Measurements from ENCODE around the gene CYP27A1.

Gene CYP27A1

GRCh38 chr2:218854860-218855259 is 72.9 kb downstream of the CYP27A1 start:
- TF ChIP-seq CTCF (IDR thresholded peaks at IDR 0.05) = no peak

- TF ChIP-seq CTCF (IDR thresholded peaks at IDR 0.05) = no peak
Measured at GRCh38 chr2:218855305-218856166, 73.6 kb downstream of the CYP27A1 start.

- TF ChIP-seq CTCF (IDR thresholded peaks at IDR 0.05) = no peak
Measured at GRCh38 chr2:218856167-218856895, 74.4 kb downstream of the CYP27A1 start.

- no peak for TF ChIP-seq CTCF (IDR thresholded peaks at IDR 0.05)
Measured at GRCh38 chr2:218856896-218857243, 74.9 kb downstream of the CYP27A1 start.

GRCh38 chr2:218857371-218858137 is 75.6 kb downstream of the CYP27A1 start:
- TF ChIP-seq CTCF (IDR thresholded peaks at IDR 0.05) = no peak

GRCh38 chr2:218858138-218858445 is 76.1 kb downstream of the CYP27A1 start:
- TF ChIP-seq CTCF (IDR thresholded peaks at IDR 0.05) = no peak

- TF ChIP-seq CTCF (IDR thresholded peaks at IDR 0.05) = no peak
Measured at GRCh38 chr2:218858671-218859555, 77.0 kb downstream of the CYP27A1 start.

All from LNCAP (cell line).